K562 (cell line): Measurements from ENCODE around the gene CBX3. TPM values are rescaled to one million over a fixed set of nuclear protein-coding genes. Genes with fewer than 3 reads are reported as not detected.

ENCODE experiments used
- ATAC-seq: fragments of 200-7000 bp; cut with Tn5 transposase; 3 replicates; pipeline ENCODE4 v1.9.1; 2020; ENCODE audit warnings: moderate library complexity
- BruUV-seq: library from RNA; stranded (reverse); fragments of 400-500 nt; replicated peaks from 2 replicates; lab custom pipeline; 2021; lab: Mats Ljungman, UMichigan
- CTCF ChIA-PET: fragments of 300-600 bp; formaldehyde crosslinking; extraction: SDS; loops from one replicate; lab custom pipeline; 2021; ENCODE audit warnings: low intra/inter-chr PET ratio; lab: Yijun Ruan, JAX
- POLR2A ChIA-PET: fragments of 300-600, 350-650 bp; sonication (Branson Sonifier 250); formaldehyde crosslinking; extraction: SDS; loops from one replicate; lab custom pipeline; 2021; ENCODE audit warnings: antibody characterized with exemption, inconsistent platforms; lab: Yijun Ruan, JAX
- DNase-seq, 4 experiments: peaks; one replicate each; pipeline versions ENCODE4 v3.0.0 to v3.0.0-alpha.2; 2011 to 2018; ENCODE audit warnings: low spot score in 3 of 4, mixed read lengths in 3 of 4; ENCODE audit errors: extremely low read depth in 1 of 4
- FAIRE-seq: peaks from 2 replicates; lab custom pipeline; 2011; peaks lifted over from hg19 to GRCh38; lab: Jason Lieb, UNC
- H2AFZ ChIP-seq: 2 replicates; pipeline ENCODE4 v1.6.0; 2011; ENCODE audit warnings: low read depth, low read length, control low read depth, inconsistent platforms
- H3K27ac ChIP-seq: fragments of 200-600 bp; 3 replicates; pipeline ENCODE4 v1.8.0; 2011; ENCODE audit warnings: low read depth, mild to moderate bottlenecking, control low read depth, inconsistent platforms, low read length, moderate library complexity, mixed read lengths; ENCODE audit errors: extremely low read depth
- H3K27me3 ChIP-seq, 2 experiments: fragments of 300-600 bp in 1 of 2; 2 replicates in 1 of 2; 3 replicates in 1 of 2; pipeline versions ENCODE4 v1.6.0 to v1.8.0; 2011; ENCODE audit warnings: inconsistent platforms in 2 of 2, low read length in 2 of 2, mild to moderate bottlenecking in 1 of 2, mixed read lengths in 1 of 2, moderate library complexity in 1 of 2; ENCODE audit not compliant: control insufficient read depth in 2 of 2, insufficient read depth in 2 of 2
- H3K36me3 ChIP-seq: fragments of 300-600 bp; 3 replicates; pipeline ENCODE4 v1.8.0; 2011; ENCODE audit warnings: mild to moderate bottlenecking, low read length, inconsistent platforms; ENCODE audit not compliant: control insufficient read depth, insufficient read depth
- H3K4me1 ChIP-seq, 2 experiments: fragments of 200-600 bp in 1 of 2; replicated peaks in 1 of 2; 2 replicates in 1 of 2; 3 replicates in 1 of 2; pipeline versions ENCODE4 v1.5.1 to v1.8.0; 2011; ENCODE audit warnings: inconsistent platforms in 2 of 2, low read length in 2 of 2, mild to moderate bottlenecking in 1 of 2, mixed read lengths in 1 of 2, moderate library complexity in 1 of 2; ENCODE audit not compliant: control insufficient read depth in 2 of 2, insufficient read depth in 2 of 2
- H3K4me2 ChIP-seq: 2 replicates; pipeline ENCODE4 v1.6.1; 2011; ENCODE audit warnings: low read length, control low read depth, inconsistent platforms, mixed read lengths; ENCODE audit not compliant: insufficient read depth
- H3K4me3 ChIP-seq: fragments of 200-600 bp; sonication (generic), shearing (Covaris generic); 2 replicates; pipeline ENCODE4 v1.5.1; 2016; ENCODE audit warnings: control low read depth, inconsistent platforms
- H3K79me2 ChIP-seq: fragments of 200-600 bp; 3 replicates; pipeline ENCODE4 v1.8.0; 2011; ENCODE audit warnings: low read length, inconsistent platforms; ENCODE audit not compliant: control insufficient read depth, insufficient read depth
- H3K9ac ChIP-seq, 2 experiments: 2 replicates each; pipeline versions ENCODE4 v1.6.0 to v1.6.1; 2011; ENCODE audit warnings: low read depth in 2 of 2, low read length in 2 of 2, control low read depth in 1 of 2, inconsistent platforms in 1 of 2, mild to moderate bottlenecking in 1 of 2, mixed read lengths in 1 of 2; ENCODE audit not compliant: insufficient read depth in 1 of 2
- H3K9me1 ChIP-seq: one replicate; pipeline ENCODE4 v1.6.0; 2011; ENCODE audit warnings: inconsistent platforms, mild to moderate bottlenecking, low read length, moderate library complexity; ENCODE audit not compliant: control insufficient read depth, insufficient read depth
- H3K9me3 ChIP-seq: replicated peaks from 2 replicates; pipeline ENCODE4 v1.5.1; 2011; ENCODE audit warnings: low read depth, low read length, inconsistent platforms; ENCODE audit not compliant: control insufficient read depth, insufficient read depth
- H4K20me1 ChIP-seq: replicated peaks from 2 replicates; pipeline ENCODE4 v1.6.1; 2011; ENCODE audit warnings: low read length, inconsistent platforms, mixed read lengths; ENCODE audit not compliant: control insufficient read depth, insufficient read depth
- WGBS: fragments of 100-300 bp; shearing (Covaris generic); methylation state at CpG from one replicate; pipeline ENCODE4 v1.1.6; 2016; ENCODE audit warnings: low coverage, mixed read lengths; ENCODE audit not compliant: insufficient coverage; ENCODE audit errors: missing lambda C conversion rate; 5-methylcytosine and 5-hydroxymethylcytosine counted together
- in situ Hi-C: fragments of 300-500 bp; cut with MboI; formaldehyde crosslinking; loops from 4 replicates; pipeline ENCODE4 v1.15.0; 2018; ENCODE audit warnings: inconsistent platforms, mixed read lengths
- intact Hi-C: fragments of 100-400 bp; cut with micrococcal nuclease; formaldehyde crosslinking; loops from 2 replicates; pipeline ENCODE4 v1.14.2; 2022
- polyA plus RNA-seq, 8 experiments: library from polyadenylated mRNA; depleted of rRNA in 4 of 8; stranded (reverse) in 5 of 8; unstranded in 3 of 8; fragments of >200 nt; fragmentation: Nextera tagmentation in 2 of 8; fragmentation: Illumina TruSeq in 1 of 8; extraction: Ambion mirVana in 2 of 8; extraction: Trizol in 1 of 8; gene quantifications; 2 replicates each; pipeline versions ENCODE4 v1.2.1 to v1.2.3, GENCODE V29; 2011 to 2014; ENCODE audit warnings: inconsistent platforms in 1 of 8, missing spikeins in 1 of 8
- total RNA-seq, 7 experiments: library from RNA; depleted of rRNA in 6 of 7; stranded (reverse); fragments of >200 nt in 6 of 7; fragmentation: Illumina TruSeq in 2 of 7; extraction: Trizol in 2 of 7; gene quantifications; 2 replicates each; pipeline versions ENCODE4 v1.2.1 to v1.2.3, GENCODE V29; 2011 to 2021; ENCODE audit warnings: low replicate concordance in 1 of 7
- TF ChIP-seq, protein P1 (sequence below): fragments of 450-650 bp; formaldehyde crosslinking; IDR thresholded peaks from 2 replicates; pipeline ENCODE4 v1.4.0; 2022; ENCODE audit warnings: mild to moderate bottlenecking, moderate library complexity
- TF ChIP-seq, protein P2 (sequence below): fragments of 250-450 bp; sonication (Bioruptor Pico); IDR thresholded peaks from 2 replicates; pipeline ENCODE4 v1.8.0; 2022; ENCODE audit warnings: inconsistent platforms, mild to moderate bottlenecking, moderate library complexity, borderline replicate concordance
- TF ChIP-seq, protein P3 (sequence below): fragments of 450-650 bp; IDR thresholded peaks from 2 replicates; pipeline ENCODE4 v1.6.1; 2016; ENCODE audit warnings: borderline replicate concordance

The CBX3 gene
- total and polyA plus RNA-seq, 9 of the 15 experiments (the other 6 are each of a cell fraction or from before 2014, with no cell fraction given), result 198 to 413 (median 328) TPM

DNA sequence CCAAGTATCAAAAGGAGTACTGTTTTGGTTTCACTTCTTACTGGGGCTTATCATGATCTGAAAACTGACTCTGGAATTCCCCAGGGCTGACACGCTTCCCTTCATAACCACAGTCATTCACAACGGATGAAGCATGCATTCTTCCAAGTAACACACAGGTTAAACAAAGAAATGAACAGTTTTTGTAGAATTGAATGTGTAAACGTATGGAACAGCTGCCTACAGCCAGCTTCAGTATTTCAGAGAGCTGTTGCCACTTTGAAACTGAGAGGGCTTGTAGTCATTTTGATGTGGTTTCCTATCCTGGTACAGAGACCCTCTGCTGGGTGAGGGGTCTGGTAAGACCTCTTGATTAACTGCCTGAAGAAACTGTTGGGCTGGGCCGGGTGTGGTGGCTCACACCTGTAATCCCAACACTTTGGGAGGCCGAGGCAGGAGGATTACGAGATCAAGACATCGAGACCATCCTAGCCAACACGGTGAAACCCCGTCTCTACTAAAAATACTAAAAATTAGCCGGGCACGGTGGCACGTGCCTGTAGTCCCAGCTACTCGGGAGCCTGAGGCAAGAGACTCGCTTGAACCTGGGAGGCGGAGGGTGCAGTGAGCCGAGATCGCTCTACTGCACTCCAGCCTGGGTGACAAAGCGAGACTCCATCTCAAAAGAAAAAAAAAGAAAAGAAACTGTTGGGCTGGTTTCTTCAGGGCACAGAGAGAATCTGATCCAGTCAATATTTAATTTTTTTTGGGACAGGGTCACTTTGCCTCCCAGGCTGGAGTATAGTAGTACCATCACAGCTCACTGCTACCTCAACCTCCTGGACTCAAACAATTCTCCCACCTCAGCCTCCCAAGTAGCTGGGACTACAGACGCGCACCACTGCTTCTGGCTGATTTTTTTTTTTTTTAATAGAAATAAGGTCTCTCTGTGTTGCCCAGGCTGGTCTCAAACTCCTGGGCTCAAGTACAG, 44.8 kb upstream of the CBX3 start (continued):
- TF ChIP-seq, protein P1, sequence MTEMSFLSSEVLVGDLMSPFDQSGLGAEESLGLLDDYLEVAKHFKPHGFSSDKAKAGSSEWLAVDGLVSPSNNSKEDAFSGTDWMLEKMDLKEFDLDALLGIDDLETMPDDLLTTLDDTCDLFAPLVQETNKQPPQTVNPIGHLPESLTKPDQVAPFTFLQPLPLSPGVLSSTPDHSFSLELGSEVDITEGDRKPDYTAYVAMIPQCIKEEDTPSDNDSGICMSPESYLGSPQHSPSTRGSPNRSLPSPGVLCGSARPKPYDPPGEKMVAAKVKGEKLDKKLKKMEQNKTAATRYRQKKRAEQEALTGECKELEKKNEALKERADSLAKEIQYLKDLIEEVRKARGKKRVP (CRISPR knock-in tag), result no peak
- TF ChIP-seq, all 486 proteins: peak for 13

DNA sequence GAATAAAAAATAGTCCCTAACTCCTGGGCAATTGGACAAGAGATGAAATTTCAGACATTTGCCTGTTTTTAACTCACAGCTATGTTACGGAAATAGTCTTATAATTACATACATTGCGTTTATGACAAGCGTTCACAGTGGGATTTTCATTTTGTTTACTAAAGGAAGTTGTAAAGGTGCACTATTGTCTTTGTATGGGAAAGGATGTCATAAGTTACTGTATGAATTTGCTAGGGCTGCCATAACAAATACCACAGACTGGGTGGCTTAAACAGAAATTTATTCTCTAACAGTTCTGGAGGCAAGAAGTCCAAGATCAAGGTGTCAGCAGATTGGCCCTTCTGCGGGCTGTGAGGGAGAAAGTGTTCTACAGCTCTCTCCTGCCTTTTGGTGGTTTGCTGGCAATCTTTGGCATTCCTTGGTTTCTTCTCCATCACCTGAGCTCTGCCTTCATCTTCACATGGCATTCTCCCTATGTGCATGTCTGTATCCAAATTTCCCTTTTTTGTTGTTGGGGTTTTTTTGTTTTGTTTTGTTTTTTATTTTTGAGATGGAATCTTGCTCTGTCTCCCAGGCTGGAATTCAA, 43.9 kb upstream of the CBX3 start:
- Histone ChIP-seq H2AFZ (no peak overlapping the region), H3K36me3 (no peaks in the 10 kb centered on the region; the same call in 2 of the 3 replicates), H3K9me3 (no peaks in the 10 kb centered on the region), H3K27me3 (no peaks in the 10 kb centered on the region), H3K9me1 (no peaks in the 10 kb centered on the region), H4K20me1 (peaks cover 11% of the 10 kb centered on the region; the same call in 1 of the 2 replicates), H3K9ac (no peak overlapping the region)
- in situ Hi-C loops, result no loop called here
- WGBS, result 84% methylated on average over 4 of the region's 4 CpGs
- ATAC-seq, result no peak
- DNase-seq, result no peak
- TF ChIP-seq, protein P2, sequence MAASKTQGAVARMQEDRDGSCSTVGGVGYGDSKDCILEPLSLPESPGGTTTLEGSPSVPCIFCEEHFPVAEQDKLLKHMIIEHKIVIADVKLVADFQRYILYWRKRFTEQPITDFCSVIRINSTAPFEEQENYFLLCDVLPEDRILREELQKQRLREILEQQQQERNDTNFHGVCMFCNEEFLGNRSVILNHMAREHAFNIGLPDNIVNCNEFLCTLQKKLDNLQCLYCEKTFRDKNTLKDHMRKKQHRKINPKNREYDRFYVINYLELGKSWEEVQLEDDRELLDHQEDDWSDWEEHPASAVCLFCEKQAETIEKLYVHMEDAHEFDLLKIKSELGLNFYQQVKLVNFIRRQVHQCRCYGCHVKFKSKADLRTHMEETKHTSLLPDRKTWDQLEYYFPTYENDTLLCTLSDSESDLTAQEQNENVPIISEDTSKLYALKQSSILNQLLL (CRISPR knock-in tag), result 0 out of 2 replicates have a peak, but pooled peaks have one; percentile 11
- TF ChIP-seq, protein P3, sequence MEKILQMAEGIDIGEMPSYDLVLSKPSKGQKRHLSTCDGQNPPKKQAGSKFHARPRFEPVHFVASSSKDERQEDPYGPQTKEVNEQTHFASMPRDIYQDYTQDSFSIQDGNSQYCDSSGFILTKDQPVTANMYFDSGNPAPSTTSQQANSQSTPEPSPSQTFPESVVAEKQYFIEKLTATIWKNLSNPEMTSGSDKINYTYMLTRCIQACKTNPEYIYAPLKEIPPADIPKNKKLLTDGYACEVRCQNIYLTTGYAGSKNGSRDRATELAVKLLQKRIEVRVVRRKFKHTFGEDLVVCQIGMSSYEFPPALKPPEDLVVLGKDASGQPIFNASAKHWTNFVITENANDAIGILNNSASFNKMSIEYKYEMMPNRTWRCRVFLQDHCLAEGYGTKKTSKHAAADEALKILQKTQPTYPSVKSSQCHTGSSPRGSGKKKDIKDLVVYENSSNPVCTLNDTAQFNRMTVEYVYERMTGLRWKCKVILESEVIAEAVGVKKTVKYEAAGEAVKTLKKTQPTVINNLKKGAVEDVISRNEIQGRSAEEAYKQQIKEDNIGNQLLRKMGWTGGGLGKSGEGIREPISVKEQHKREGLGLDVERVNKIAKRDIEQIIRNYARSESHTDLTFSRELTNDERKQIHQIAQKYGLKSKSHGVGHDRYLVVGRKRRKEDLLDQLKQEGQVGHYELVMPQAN, result no peak
- TF ChIP-seq, all 486 proteins: peak for 1
- no TSS peak for BruUV-seq
- Histone ChIP-seq H3K4me2 (no peak overlapping the region), H3K27ac (no peak overlapping the region), H3K4me1 (peaks cover 18 to 40% of the 10 kb centered on the region in 2 experiments), H3K4me3 (no peak overlapping the region), H3K79me2 (peaks cover 73% of the 10 kb centered on the region)
- POLR2A ChIA-PET, result interaction anchor here (1.0 to 5.7 kb wide), 3 partner anchors 10 to 41 kb away, joined by 3 to 27 read pairs (median 5); no protein-coding TSS in a partner anchor
- FAIRE-seq, result no peak
- CTCF ChIA-PET, result no interaction called here
- intact Hi-C loops, result no loop called here
